HEK293 (cell line): ENCODE results near the gene ALDH18A1.

Source experiments
- CTCF ChIA-PET: fragments of 350-600 bp; formaldehyde crosslinking; extraction: SDS; loops from one replicate; lab custom pipeline; 2021; ENCODE audit warnings: antibody characterized with exemption; lab: Yijun Ruan, JAX
- POLR2A ChIA-PET: fragments of 300-600 bp; formaldehyde crosslinking; extraction: SDS; loops from one replicate; lab custom pipeline; 2020; ENCODE audit warnings: antibody characterized with exemption, inconsistent platforms; lab: Yijun Ruan, JAX
- H3K27ac ChIP-seq: fragments of 200-500 bp; sonication (Bioruptor generic); 2 replicates; pipeline ENCODE4 v1.5.1; 2014; ENCODE audit warnings: low read depth, low read length, control low read depth, inconsistent platforms; ENCODE audit errors: extremely low read depth
- H3K36me3 ChIP-seq, 2 experiments: fragments of 200-500 bp in 1 of 2; sonication (Bioruptor generic) in 1 of 2; 1 replicate in 1 of 2; 2 replicates in 1 of 2; pipeline ENCODE4 v1.5.1; 2014 to 2017; ENCODE audit warnings: inconsistent platforms in 2 of 2, low read length in 2 of 2; ENCODE audit not compliant: control insufficient read depth in 2 of 2, insufficient read depth in 1 of 2
- H3K4me1 ChIP-seq: fragments of 200-500 bp; sonication (Bioruptor generic); 2 replicates; pipeline ENCODE4 v1.5.1; 2014; ENCODE audit warnings: mild to moderate bottlenecking, low read length, inconsistent platforms; ENCODE audit not compliant: control insufficient read depth, insufficient read depth
- H3K4me3 ChIP-seq: 2 replicates; pipeline ENCODE4 v1.5.1; 2011; ENCODE audit warnings: low read depth, mild to moderate bottlenecking, control low read depth, low read length, moderate library complexity
- H3K9me3 ChIP-seq: fragments of 200-500 bp; sonication (Bioruptor generic); 2 replicates; pipeline ENCODE4 v1.5.1; 2014; ENCODE audit warnings: low read depth, low read length, inconsistent platforms; ENCODE audit not compliant: control insufficient read depth, insufficient read depth
- GLIS1 ChIP-seq: fragments of 450-650 bp; formaldehyde crosslinking; IDR thresholded peaks from 2 replicates; pipeline ENCODE4 v1.5.1; 2016; ENCODE audit warnings: missing biosample characterization, missing genetic modification characterization
- HIC1 ChIP-seq: fragments of 450-650 bp; formaldehyde crosslinking; IDR thresholded peaks from 2 replicates; pipeline ENCODE4 v1.5.1; 2016; ENCODE audit warnings: missing biosample characterization, missing genetic modification characterization
- SETDB1 ChIP-seq: IDR thresholded peaks from one replicate; pipeline ENCODE4 v1.6.1; 2017; ENCODE audit warnings: mild to moderate bottlenecking, low read length, moderate library complexity, mixed read lengths; ENCODE audit not compliant: insufficient read length
- ZBTB26 ChIP-seq: fragments of 450-650 bp; formaldehyde crosslinking; optimal IDR thresholded peaks from 2 replicates; pipeline ENCODE3; 2016; ENCODE audit warnings: missing biosample characterization, mild to moderate bottlenecking, missing genetic modification characterization
- ZFP37 ChIP-seq: fragments of 450-650 bp; formaldehyde crosslinking; IDR thresholded peaks from 2 replicates; pipeline ENCODE4 v1.5.1; 2016; ENCODE audit warnings: missing biosample characterization, missing genetic modification characterization
- ZNF148 ChIP-seq: fragments of 450-650 bp; formaldehyde crosslinking; IDR thresholded peaks from 2 replicates; pipeline ENCODE4 v1.5.0; 2017; ENCODE audit warnings: missing biosample characterization, missing genetic modification characterization, borderline replicate concordance
- ZNF16 ChIP-seq: fragments of 450-650 bp; formaldehyde crosslinking; IDR thresholded peaks from 2 replicates; pipeline ENCODE4 v1.5.1; 2016; ENCODE audit warnings: low read depth, missing biosample characterization, missing genetic modification characterization
- ZNF174 ChIP-seq: fragments of 450-650 bp; formaldehyde crosslinking; IDR thresholded peaks from 2 replicates; pipeline ENCODE4 v1.5.0; 2017; ENCODE audit warnings: missing biosample characterization, mild to moderate bottlenecking, missing genetic modification characterization
- ZNF2 ChIP-seq: fragments of 450-650 bp; formaldehyde crosslinking; IDR thresholded peaks from 2 replicates; pipeline ENCODE4 v1.5.1; 2016; ENCODE audit warnings: missing biosample characterization, missing genetic modification characterization
- ZNF274 ChIP-seq, 2 experiments: fragments of 200-500 bp in 1 of 2; fragments of 450-650 bp in 1 of 2; sonication (Bioruptor generic) in 1 of 2; formaldehyde crosslinking in 1 of 2; IDR thresholded peaks; 2 replicates each; pipeline versions ENCODE4 v1.5.1 to v1.6.1; 2014 to 2016; ENCODE audit warnings: borderline replicate concordance in 1 of 2, inconsistent platforms in 1 of 2, low read length in 1 of 2, missing biosample characterization in 1 of 2, missing genetic modification characterization in 1 of 2
- ZNF292 ChIP-seq: fragments of 450-650 bp; formaldehyde crosslinking; IDR thresholded peaks from 2 replicates; pipeline ENCODE4 v1.5.1; 2016; ENCODE audit warnings: low read depth, missing biosample characterization, missing genetic modification characterization, borderline replicate concordance
- ZNF302 ChIP-seq: fragments of 450-650 bp; formaldehyde crosslinking; IDR thresholded peaks from 2 replicates; pipeline ENCODE4 v1.5.1; 2016; ENCODE audit warnings: missing biosample characterization, missing genetic modification characterization, low read depth
- ZNF335 ChIP-seq: fragments of 450-650 bp; formaldehyde crosslinking; conservative IDR thresholded peaks from 2 replicates; pipeline ENCODE4 v1.5.1; 2016; ENCODE audit warnings: missing biosample characterization, missing genetic modification characterization
- ZNF501 ChIP-seq: fragments of 450-650 bp; formaldehyde crosslinking; IDR thresholded peaks from 2 replicates; pipeline ENCODE4 v1.5.1; 2016; ENCODE audit warnings: missing biosample characterization, missing genetic modification characterization
- ZNF548 ChIP-seq: fragments of 450-650 bp; formaldehyde crosslinking; IDR thresholded peaks from 2 replicates; pipeline ENCODE4 v1.5.1; 2016; ENCODE audit warnings: missing biosample characterization, missing genetic modification characterization
- ZNF555 ChIP-seq: fragments of 450-650 bp; formaldehyde crosslinking; conservative IDR thresholded peaks from 2 replicates; pipeline ENCODE4 v1.5.1; 2017; ENCODE audit warnings: missing biosample characterization, mild to moderate bottlenecking, missing genetic modification characterization, inconsistent platforms
- ZNF596 ChIP-seq: fragments of 450-650 bp; IDR thresholded peaks from 2 replicates; pipeline ENCODE4 v1.5.0; 2018; ENCODE audit warnings: missing biosample characterization, mild to moderate bottlenecking, missing genetic modification characterization, moderate library complexity
- ZNF629 ChIP-seq: fragments of 450-650 bp; formaldehyde crosslinking; IDR thresholded peaks from 2 replicates; pipeline ENCODE4 v1.5.1; 2017; ENCODE audit warnings: missing biosample characterization, missing genetic modification characterization
- ZNF658 ChIP-seq: fragments of 450-650 bp; formaldehyde crosslinking; IDR thresholded peaks from 2 replicates; pipeline ENCODE4; 2016; ENCODE audit warnings: missing biosample characterization, missing genetic modification characterization
- ZNF768 ChIP-seq: fragments of 450-650 bp; formaldehyde crosslinking; IDR thresholded peaks from 2 replicates; pipeline ENCODE4 v1.5.1; 2018; ENCODE audit warnings: missing biosample characterization, mild to moderate bottlenecking, missing genetic modification characterization
- ZNF776 ChIP-seq: fragments of 450-650 bp; formaldehyde crosslinking; IDR thresholded peaks from 2 replicates; pipeline ENCODE4 v1.5.0; 2017; ENCODE audit warnings: missing biosample characterization, missing genetic modification characterization, borderline replicate concordance
- TF ChIP-seq, protein P1 (sequence below): fragments of 450-650 bp; IDR thresholded peaks from 2 replicates; pipeline ENCODE4 v1.5.1; 2018; ENCODE audit warnings: missing biosample characterization, missing genetic modification characterization
- TF ChIP-seq, protein P2 (sequence below): fragments of 450-650 bp; formaldehyde crosslinking; IDR thresholded peaks from 2 replicates; pipeline ENCODE4 v1.5.1; 2016; ENCODE audit warnings: missing biosample characterization, missing genetic modification characterization

ALDH18A1 gene

DNA sequence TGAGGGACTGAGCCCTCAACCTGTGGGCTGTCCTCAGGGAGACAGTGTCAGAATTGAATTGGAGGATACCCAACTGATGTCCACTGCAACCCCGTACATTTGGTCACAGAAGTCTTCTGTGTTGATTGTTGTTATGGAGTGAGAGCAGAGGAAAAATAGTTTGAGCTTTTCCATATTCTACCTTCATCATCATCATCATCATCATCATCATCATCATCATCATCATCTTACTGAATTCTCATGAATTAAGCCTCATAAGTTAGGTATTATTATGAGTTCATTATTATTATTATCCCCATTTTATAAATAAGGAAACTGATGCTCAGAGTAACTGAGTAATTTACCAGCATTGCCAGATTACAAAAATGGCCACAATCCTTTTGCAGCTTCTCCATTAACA lies 8.4 kb downstream of the ALDH18A1 start:
- TF ChIP-seq ZNF302 (tag by site-specific recombination) (no peak), ZNF629 (tag by site-specific recombination) (no peak)
- TF ChIP-seq, protein P1, sequence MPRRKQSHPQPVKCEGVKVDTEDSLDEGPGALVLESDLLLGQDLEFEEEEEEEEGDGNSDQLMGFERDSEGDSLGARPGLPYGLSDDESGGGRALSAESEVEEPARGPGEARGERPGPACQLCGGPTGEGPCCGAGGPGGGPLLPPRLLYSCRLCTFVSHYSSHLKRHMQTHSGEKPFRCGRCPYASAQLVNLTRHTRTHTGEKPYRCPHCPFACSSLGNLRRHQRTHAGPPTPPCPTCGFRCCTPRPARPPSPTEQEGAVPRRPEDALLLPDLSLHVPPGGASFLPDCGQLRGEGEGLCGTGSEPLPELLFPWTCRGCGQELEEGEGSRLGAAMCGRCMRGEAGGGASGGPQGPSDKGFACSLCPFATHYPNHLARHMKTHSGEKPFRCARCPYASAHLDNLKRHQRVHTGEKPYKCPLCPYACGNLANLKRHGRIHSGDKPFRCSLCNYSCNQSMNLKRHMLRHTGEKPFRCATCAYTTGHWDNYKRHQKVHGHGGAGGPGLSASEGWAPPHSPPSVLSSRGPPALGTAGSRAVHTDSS (tag by site-specific recombination): peak; percentile 97
- H3K27ac ChIP-seq: no peak overlapping the region
- peaks cover 46 to 87% of the 10 kb centered on the region in 2 experiments for H3K36me3 ChIP-seq
- ChIA-PET POLR2A (no interaction called here), CTCF (interaction anchor here (0.6 to 1.3 kb wide), 2 partner anchors 18 to 218 kb away, joined by 3 read pairs; no protein-coding TSS in a partner anchor)
- H3K4me1 ChIP-seq: no peaks in the 10 kb centered on the region
- H3K9me3 ChIP-seq: no peaks in the 10 kb centered on the region
- no peak overlapping the region for H3K4me3 ChIP-seq

GRCh38 chr10:95646160-95646559 lies 10.4 kb downstream of the ALDH18A1 start:
- Histone ChIP-seq H3K4me1 (no peaks in the 10 kb centered on the region), H3K4me3 (no peak overlapping the region), H3K27ac (no peak overlapping the region), H3K36me3 (peaks cover 40 to 85% of the 10 kb centered on the region in 2 experiments), H3K9me3 (no peaks in the 10 kb centered on the region)
- TF ChIP-seq ZNF548 (tag by site-specific recombination) (no peak), ZNF2 (no peak), GLIS1 (tag by site-specific recombination) (no peak), ZNF596 (no peak), ZNF555 (tag by site-specific recombination) (no peak), ZNF292 (tag by site-specific recombination) (no peak), ZNF658 (tag by site-specific recombination) (no peak)
- CTCF ChIA-PET: no interaction called here
- POLR2A ChIA-PET: no interaction called here

- POLR2A ChIA-PET: no interaction called here
- no peak overlapping the region for H3K4me3 ChIP-seq
- TF ChIP-seq, protein P2, sequence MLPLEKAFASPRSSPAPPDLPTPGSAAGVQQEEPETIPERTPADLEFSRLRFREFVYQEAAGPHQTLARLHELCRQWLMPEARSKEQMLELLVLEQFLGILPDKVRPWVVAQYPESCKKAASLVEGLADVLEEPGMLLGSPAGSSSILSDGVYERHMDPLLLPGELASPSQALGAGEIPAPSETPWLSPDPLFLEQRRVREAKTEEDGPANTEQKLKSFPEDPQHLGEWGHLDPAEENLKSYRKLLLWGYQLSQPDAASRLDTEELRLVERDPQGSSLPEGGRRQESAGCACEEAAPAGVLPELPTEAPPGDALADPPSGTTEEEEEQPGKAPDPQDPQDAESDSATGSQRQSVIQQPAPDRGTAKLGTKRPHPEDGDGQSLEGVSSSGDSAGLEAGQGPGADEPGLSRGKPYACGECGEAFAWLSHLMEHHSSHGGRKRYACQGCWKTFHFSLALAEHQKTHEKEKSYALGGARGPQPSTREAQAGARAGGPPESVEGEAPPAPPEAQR (tag by site-specific recombination): no peak
- no peak for TF ChIP-seq ZNF501 (tag by site-specific recombination)
- TF ChIP-seq SETDB1: no peak
- no peak for TF ChIP-seq ZNF148 (tag by site-specific recombination)
- no peak for TF ChIP-seq ZNF335 (tag by site-specific recombination)
- no peak for TF ChIP-seq HIC1
- TF ChIP-seq ZBTB26 (tag by site-specific recombination): no peak
- TF ChIP-seq ZNF768 (tag by site-specific recombination): no peak
- no peak for TF ChIP-seq ZFP37 (tag by site-specific recombination)
- no peak for TF ChIP-seq ZNF274 (IDR thresholded peaks at IDR 0.05; ENCODE audit: low read length)
- TF ChIP-seq ZNF274 (tag by site-specific recombination; IDR thresholded peaks at IDR 0.05; ENCODE audit: borderline replicate concordance): no peak
- no peak for TF ChIP-seq ZNF174 (tag by site-specific recombination)
- TF ChIP-seq ZNF776: no peak
- no peak for TF ChIP-seq ZNF16 (tag by site-specific recombination)
- TF ChIP-seq, all 188 proteins: peak for 0
- Histone ChIP-seq H3K36me3 (peaks cover 37 to 86% of the 10 kb centered on the region in 2 experiments), H3K27ac (no peak overlapping the region), H3K9me3 (no peaks in the 10 kb centered on the region), H3K4me1 (no peaks in the 10 kb centered on the region)
- CTCF ChIA-PET: no interaction called here
Observed at GRCh38 chr10:95644901-95645300, 11.6 kb downstream of the ALDH18A1 start.
